GM19455 (cell line): ENCODE measurements around the gene RRP1.
"Not testable (repeated sequence)": the region's sequence is repeated elsewhere in the genome, so short reads cannot be mapped to it uniquely, and the experiment has no call there.

Source experiments
- ATAC-seq: cut with Tn5 transposase; IDR thresholded peaks from one replicate; pipeline ENCODE4 v1.9.1; 2021; ENCODE audit not compliant: unreplicated experiment

Gene RRP1

GRCh38 chr21:43815107-43815613 lies 25.8 kb downstream of the RRP1 start:
- ATAC-seq, result no peak

DNA sequence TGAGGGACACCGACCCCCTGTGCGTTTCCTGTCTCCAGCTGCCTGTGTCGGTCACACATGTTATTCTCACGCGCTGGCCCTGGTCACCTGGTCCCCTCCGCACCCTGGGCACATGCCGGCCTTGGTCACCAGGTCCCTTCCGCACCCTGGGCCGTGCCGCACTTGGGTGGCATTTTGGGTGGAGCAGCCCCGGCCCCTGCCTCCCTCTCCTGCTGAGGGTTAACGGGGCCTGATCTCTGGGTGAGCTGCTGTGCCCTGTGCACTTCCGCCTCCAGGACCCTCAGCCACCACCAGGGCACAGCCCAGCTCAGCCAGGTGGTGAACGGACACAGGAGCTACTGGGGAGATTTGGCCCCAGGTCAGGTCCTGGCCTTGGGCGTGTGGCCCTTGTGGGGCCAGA lies 26.6 kb downstream of the RRP1 start:
- no peak for ATAC-seq

GRCh38 chr21:43816611-43817071 lies 27.3 kb downstream of the RRP1 start:
- ATAC-seq, result no peak

GRCh38 chr21:43817157-43818086 lies 28.0 kb downstream of the RRP1 start:
- no peak for ATAC-seq

GRCh38 chr21:43818685-43819084 lies 29.3 kb downstream of the RRP1 start:
- ATAC-seq, result no peak

- ATAC-seq, result no peak
Measured at GRCh38 chr21:43819511-43820405, 30.4 kb downstream of the RRP1 start.

DNA sequence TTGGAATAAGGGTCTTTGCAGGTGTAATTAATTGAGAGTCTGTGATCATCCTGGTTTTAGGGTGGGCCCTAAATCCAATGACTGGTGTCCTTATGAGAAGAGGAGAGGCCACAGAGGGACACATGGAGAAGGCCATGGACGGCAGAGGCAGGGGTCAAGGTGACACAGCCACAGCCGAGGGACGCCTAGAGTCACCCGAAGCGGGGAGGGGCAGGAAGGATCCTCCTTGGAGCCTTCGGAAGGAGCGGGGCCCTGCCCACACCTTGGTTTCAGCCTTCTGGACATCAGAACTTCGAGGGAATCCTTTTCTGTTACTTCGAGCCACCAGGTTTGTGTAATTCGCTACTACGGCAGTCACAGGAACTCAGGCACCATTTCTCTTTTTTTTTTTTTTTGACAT lies 31.1 kb downstream of the RRP1 start:
- no peak for ATAC-seq

DNA sequence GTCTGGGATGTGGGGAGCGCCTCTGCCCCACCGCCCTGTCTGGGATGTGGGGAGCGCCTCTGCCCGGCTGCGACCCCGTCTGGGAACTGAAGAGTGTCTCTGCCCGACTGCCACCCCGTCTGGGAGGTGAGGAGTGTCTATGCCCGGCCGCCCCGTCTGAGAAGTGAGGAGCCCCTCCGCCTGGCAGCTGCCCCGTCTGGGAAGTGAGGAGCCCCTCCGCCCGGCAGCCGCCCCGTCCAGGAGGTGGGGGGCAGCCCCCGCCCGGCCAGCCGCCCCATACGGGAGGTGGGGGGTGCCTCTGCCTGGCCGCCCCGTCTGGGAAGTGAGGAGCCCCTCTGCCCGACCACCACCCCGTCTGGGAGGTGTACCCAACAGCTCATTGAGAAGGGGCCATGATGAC lies 32.8 kb downstream of the RRP1 start:
- ATAC-seq, result not testable (repeated sequence)

GRCh38 chr21:43822741-43823140 lies 33.4 kb downstream of the RRP1 start:
- ATAC-seq, result not testable (repeated sequence)

DNA sequence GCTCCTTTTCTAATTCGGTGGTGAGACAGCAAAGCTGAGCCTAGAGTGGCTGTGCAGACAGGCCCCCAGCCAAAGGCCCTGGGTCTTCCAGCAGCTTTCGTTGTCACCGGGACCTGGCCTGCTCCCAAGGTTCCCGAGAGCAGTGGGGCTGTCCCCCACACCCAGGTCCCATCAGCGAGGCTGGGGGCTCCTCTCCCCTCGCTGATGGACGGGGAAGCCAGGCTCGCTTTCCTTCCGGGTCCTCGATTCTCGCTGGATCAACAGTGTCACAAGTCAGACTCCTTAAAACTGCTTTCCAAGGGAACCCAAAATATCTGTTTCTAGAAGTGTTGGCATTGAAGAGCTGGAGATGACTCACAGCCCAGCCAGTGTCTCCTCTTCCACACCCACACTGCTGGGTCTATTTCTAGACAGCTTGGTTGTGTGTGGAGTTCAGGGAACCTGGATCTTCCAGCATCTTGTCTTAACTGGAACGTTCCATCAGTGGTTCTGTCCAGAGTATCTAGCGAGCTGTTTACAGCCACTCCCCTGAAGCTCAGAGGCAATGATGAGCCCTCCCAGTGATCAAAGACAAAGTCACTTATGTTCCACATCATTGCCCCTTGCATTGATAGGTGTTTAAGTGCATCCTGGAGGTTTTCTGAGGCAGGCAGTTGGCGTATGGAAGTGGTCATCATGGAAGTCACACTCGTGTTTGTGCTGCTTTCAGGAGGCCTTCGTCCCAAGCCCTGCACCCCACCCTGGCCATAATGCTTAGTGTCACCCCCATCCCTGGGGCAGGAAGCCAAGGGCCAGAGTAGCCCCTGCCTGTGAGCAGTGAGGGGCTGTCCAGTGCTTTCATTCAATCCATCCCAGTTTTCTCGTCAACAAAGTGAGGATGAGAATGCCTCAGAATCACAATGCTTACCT lies 35.2 kb downstream of the RRP1 start:
- ATAC-seq, result no peak

GRCh38 chr21:43825242-43825935 lies 36.0 kb downstream of the RRP1 start:
- no peak for ATAC-seq

DNA sequence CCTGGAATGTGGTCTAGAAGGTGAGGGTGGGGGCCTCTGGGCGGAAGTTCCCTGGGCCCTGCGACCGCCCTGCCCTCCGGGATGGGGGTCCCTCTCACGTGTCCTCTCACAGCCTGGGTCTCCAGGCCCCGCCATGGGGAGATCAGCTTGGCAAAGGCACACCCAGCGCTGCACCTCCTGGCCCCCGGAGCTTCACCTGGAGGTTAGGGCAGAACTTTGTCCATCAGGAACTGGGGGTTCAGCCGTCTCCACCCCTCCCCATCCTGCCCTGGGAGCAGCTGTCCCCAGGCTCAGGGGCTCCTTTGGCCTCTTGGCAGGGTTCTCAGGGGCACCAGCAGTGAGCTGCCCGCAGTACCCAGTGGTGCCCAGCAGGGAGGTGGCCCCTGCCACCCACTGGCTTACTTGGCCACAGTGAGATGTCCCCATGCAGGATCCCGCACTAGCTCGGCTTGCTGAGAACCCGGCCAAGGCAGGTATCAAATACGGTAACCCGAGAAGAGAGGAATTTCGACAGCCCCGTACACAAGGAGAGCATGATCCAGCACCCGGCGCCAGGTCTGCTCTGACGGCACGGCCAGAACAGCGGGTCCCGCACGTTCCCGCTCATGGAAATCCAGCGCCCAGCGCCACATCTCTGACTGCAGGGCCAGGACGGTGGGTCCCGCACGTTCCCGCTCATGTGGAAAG lies 36.7 kb downstream of the RRP1 start:
- no peak for ATAC-seq

DNA sequence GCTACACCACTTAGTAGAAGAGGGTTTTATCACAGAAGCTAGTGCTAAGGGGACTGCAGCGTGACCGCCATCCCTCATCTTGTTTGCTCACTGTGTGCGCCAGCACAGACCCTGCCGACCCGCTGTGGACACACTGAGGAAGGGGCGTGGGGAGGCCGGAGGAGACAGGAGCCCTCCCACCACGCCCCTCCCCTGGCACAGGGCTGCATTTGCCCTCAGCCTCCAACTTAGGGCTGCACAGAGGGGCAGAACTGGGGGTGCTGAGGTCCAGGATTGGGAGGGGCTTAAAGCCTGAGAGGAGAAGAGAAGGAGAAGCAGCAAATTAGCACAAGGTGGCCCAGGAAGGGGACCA lies 37.2 kb downstream of the RRP1 start:
- no peak for ATAC-seq

DNA sequence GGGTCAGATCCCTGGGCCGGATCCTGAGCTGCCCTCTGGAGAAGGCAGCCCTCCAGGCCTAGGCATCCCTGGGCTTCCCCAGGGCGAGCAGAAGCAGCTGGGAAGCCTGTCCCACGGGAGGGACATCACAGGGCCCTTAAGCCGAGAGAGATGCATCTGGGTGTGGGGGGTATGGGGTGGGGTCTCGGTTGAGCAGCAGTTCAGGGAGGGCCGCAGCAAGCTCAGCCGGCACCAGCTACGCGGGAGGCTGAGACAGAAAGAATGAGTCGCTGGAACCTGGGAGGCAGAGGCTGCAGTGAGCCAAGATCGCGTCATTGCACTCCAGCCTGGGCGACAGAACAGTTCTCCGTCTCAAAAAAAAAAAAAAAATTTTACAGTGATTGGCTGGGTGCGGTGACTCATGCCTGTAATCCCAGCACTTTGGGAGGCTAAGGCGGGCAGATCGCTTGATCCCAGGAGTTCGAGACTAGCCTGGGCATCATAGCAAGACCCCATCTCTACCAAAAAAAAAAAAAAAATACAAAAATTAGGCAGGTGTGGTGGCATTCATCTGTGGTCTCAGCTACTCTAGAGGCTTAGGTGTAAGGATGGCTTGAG lies 37.7 kb downstream of the RRP1 start:
- ATAC-seq, result no peak

DNA sequence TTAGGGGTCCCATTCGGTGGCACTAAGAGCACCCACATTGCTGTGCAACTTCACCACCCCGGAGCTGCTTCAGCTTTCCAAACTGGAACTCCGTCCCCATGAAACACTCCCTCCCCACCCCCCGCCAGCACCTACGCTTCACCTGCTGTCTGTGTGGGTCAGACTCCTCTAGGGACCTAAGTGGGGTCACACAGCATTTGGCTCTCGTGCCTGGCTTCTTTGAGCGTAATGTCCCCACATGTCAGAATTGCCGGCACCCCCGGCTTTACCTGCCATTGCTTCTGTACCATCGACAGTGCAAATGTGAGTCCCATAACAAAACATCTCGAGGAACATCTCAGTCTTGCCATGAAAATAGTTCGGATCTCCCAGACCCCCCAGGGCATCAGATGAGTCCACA lies 39.8 kb downstream of the RRP1 start:
- ATAC-seq, result no peak

DNA sequence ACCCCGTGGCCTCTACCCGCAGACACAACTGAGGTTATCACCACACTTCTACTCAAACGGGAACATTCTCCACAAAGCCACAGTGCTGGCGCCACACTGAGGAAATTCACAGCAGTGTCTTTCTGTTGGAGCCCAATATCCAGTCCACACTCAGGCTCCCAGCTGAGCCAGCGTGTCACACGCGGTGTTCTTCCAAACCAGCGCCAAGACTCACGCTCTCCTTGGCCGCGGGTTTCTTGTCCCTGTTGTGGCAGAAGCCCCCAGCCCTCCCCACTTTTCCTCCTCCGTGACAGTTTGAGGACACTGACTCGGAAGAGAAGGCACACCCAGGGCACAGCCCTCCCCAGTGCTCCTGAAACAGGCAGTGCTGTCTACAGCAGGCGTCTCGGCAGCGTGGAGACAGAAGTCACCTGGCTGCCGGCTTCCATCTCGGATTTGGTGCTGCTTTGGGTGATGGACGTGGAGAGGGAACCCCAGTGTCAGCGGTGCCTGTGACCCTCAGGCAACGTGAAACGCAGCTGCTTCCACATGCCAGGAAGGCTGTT lies 40.3 kb downstream of the RRP1 start:
- ATAC-seq, result no peak

DNA sequence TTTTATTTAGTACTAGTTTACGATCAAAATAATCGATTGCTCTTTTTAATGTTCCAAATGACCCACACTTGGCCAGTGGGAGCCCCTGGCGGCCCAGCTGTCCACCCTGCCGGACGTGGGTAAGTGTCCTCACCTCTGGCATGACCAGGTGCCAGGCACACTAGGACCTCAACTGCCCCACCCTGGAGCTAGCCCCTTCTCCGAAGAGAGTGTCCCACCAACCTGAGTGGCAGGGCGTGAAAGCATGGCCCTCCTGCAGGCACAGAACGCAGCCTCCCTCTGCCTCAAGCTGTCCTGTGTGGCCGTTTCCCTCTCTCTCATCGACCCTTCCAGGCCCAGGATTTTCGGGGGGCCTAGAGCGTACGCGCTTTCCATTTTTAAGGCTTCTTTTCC lies 42.8 kb downstream of the RRP1 start:
- no peak for ATAC-seq

GRCh38 chr21:43832648-43833047 lies 43.3 kb downstream of the RRP1 start:
- ATAC-seq, result no peak
